PFSK-1 (cell line): Measurements from ENCODE around the gene CARMIL1.

Source experiments
- POLR2AphosphoS5 ChIP-seq: IDR thresholded peaks from 2 replicates; pipeline ENCODE4 v1.6.1; 2012; ENCODE audit warnings: low read depth, mild to moderate bottlenecking, control low read depth, low read length, moderate library complexity
- TAF1 ChIP-seq: IDR thresholded peaks from 2 replicates; pipeline ENCODE4 v1.6.1; 2012; ENCODE audit warnings: low read length, control low read depth, borderline replicate concordance; ENCODE audit not compliant: insufficient read depth

DNA sequence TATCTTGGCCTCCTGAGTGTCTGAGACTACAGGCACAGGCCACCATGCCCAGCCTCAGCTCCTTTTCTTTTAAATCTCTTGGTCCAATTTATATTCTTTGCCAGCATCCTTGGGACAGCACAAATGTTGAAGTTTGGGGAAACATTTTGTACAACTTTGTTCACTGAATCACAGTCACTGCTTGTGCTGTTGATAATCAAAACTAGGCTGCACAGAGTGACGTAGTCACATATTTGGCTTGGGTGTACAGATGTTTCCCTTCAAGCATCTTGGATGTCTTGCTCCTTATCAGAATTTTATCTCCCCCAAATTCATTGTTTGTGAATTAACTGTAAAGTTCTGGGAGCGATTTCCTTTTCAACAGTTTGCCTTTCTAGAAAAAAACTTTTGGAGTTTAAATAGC is 17.9 kb downstream of the CARMIL1 start:
- TF ChIP-seq TAF1, result no peak
- TF ChIP-seq POLR2AphosphoS5, result no peak
